A549 (cell line): Measurements from ENCODE around the gene HERC3. TPM values are rescaled to one million over a fixed set of nuclear protein-coding genes. Genes with fewer than 3 reads are reported as not detected.

Source experiments
- ATAC-seq, 2 experiments: fragments of 200-7000 bp in 1 of 2; fragments of >200 bp in 1 of 2; cut with Nextera tagmentation in 1 of 2; cut with Tn5 transposase in 1 of 2; 3 replicates each; pipeline versions ENCODE4 v1.8.0 to v1.9.1; 2018 to 2020; ENCODE audit warnings: mild to moderate bottlenecking in 1 of 2, moderate library complexity in 1 of 2
- CTCF ChIA-PET: fragments of 300-600 bp; sonication (Branson Sonifier 250); formaldehyde crosslinking; extraction: SDS; loops from one replicate; lab custom pipeline; 2021; ENCODE audit warnings: antibody characterized with exemption, inconsistent platforms; lab: Yijun Ruan, JAX
- POLR2A ChIA-PET: fragments of 350-600 bp; formaldehyde crosslinking; extraction: SDS; loops from one replicate; lab custom pipeline; 2021; ENCODE audit warnings: antibody characterized with exemption, inconsistent platforms; lab: Yijun Ruan, JAX
- DNase-seq, 2 experiments: peaks; one replicate each; pipeline versions ENCODE4 v3.0.0 to v3.0.0-alpha.2; 2011 to 2016; ENCODE audit warnings: low read depth in 1 of 2, low spot score in 1 of 2
- FAIRE-seq: peaks from 2 replicates; lab custom pipeline; 2011; peaks lifted over from hg19 to GRCh38; lab: Jason Lieb, UNC
- H3K27ac ChIP-seq, 2 experiments: fragments of >200 bp; sonication (Bioruptor Twin); formaldehyde crosslinking; 3 replicates each; pipeline ENCODE4 v1.5.1; 2016 to 2017
- H3K4me1 ChIP-seq: fragments of >200 bp; sonication (Bioruptor Twin); formaldehyde crosslinking; 3 replicates; pipeline ENCODE4 v1.6.1; 2016
- H3K4me2 ChIP-seq: fragments of >200 bp; sonication (Bioruptor Twin); formaldehyde crosslinking; 3 replicates; pipeline ENCODE4 v1.6.1; 2016
- H3K4me3 ChIP-seq: fragments of >200 bp; sonication (Bioruptor Twin); formaldehyde crosslinking; 3 replicates; pipeline ENCODE4 v1.5.1; 2016
- H3K9me3 ChIP-seq: fragments of >200 bp; sonication (Bioruptor Twin); formaldehyde crosslinking; 3 replicates; pipeline ENCODE4 v1.6.1; 2016
- BHLHE40 ChIP-seq: IDR thresholded peaks from 2 replicates; pipeline ENCODE4 v1.6.1; 2012; ENCODE audit warnings: low read depth, low read length, inconsistent platforms
- CEBPB ChIP-seq, 2 experiments: fragments of >200 bp in 1 of 2; sonication (Bioruptor Twin) in 1 of 2; formaldehyde crosslinking in 1 of 2; IDR thresholded peaks; 2 replicates each; pipeline ENCODE4 v1.6.1; 2012 to 2016
- EP300 ChIP-seq, 2 experiments: fragments of >200 bp; sonication (Bioruptor Twin); formaldehyde crosslinking; IDR thresholded peaks; 2 replicates in 1 of 2; 3 replicates in 1 of 2; pipeline ENCODE4 v1.6.1; 2016 to 2017
- GATA3 ChIP-seq: IDR thresholded peaks from 2 replicates; pipeline ENCODE4 v1.6.1; 2012; ENCODE audit warnings: borderline replicate concordance
- JUN ChIP-seq, 2 experiments: fragments of >200 bp; sonication (Bioruptor Twin); formaldehyde crosslinking; IDR thresholded peaks; 2 replicates in 1 of 2; 3 replicates in 1 of 2; pipeline ENCODE4 v1.6.1; 2016 to 2017
- KDM5A ChIP-seq: fragments of 200-600 bp; sonication (generic); IDR thresholded peaks from 2 replicates; pipeline ENCODE4 v1.6.1; 2016; ENCODE audit warnings: antibody characterized with exemption, mild to moderate bottlenecking
- MAFK ChIP-seq: fragments of 450-650 bp; IDR thresholded peaks from 2 replicates; pipeline ENCODE4 v1.6.1; 2014; ENCODE audit not compliant: partially characterized antibody
- MAZ ChIP-seq: fragments of 150-350 bp; IDR thresholded peaks from 2 replicates; pipeline ENCODE4 v1.6.1; 2014; ENCODE audit warnings: antibody characterized with exemption, low read depth, low read length, borderline replicate concordance
- POLR2A ChIP-seq: IDR thresholded peaks from 2 replicates; pipeline ENCODE4 v1.6.1; 2012; ENCODE audit warnings: mild to moderate bottlenecking, low read length
- POLR2AphosphoS2 ChIP-seq: conservative IDR thresholded peaks from 2 replicates; pipeline ENCODE4 v1.6.1; 2012; ENCODE audit warnings: low read length, improper control_type of control experiment, inconsistent platforms
- RAD21 ChIP-seq, 2 experiments: fragments of >200 bp in 1 of 2; sonication (Bioruptor Twin) in 1 of 2; formaldehyde crosslinking in 1 of 2; IDR thresholded peaks in 1 of 2; conservative IDR thresholded peaks in 1 of 2; 2 replicates in 1 of 2; 3 replicates in 1 of 2; pipeline ENCODE4 v1.6.1; 2012 to 2018; ENCODE audit warnings: inconsistent platforms in 1 of 2
- RCOR1 ChIP-seq: fragments of 150-350 bp; IDR thresholded peaks from 2 replicates; pipeline ENCODE4 v1.6.1; 2014; ENCODE audit warnings: antibody characterized with exemption, low read length, low read depth
- RFX5 ChIP-seq: fragments of 450-650 bp; IDR thresholded peaks from 2 replicates; pipeline ENCODE4 v1.7.1; 2014; ENCODE audit warnings: antibody characterized with exemption, mild to moderate bottlenecking, moderate library complexity
- RNF2 ChIP-seq: fragments of 200-600 bp; sonication (generic); IDR thresholded peaks from 2 replicates; pipeline ENCODE4 v1.6.1; 2016; ENCODE audit warnings: low read depth, mild to moderate bottlenecking, antibody characterized with exemption, moderate library complexity, borderline replicate concordance
- SMC3 ChIP-seq: fragments of >200 bp; sonication (Bioruptor Twin); formaldehyde crosslinking; IDR thresholded peaks from 3 replicates; pipeline ENCODE4 v1.6.1; 2018; ENCODE audit warnings: inconsistent platforms
- TFCP2L1 ChIP-seq: fragments of 250-450 bp; sonication (Bioruptor Pico); IDR thresholded peaks from 2 replicates; pipeline ENCODE4 v1.5.0; 2021; ENCODE audit warnings: mild to moderate bottlenecking
- ZFP36 ChIP-seq: fragments of 450-650 bp; IDR thresholded peaks from 2 replicates; pipeline ENCODE4 v1.6.1; 2014; ENCODE audit warnings: borderline replicate concordance; ENCODE audit not compliant: partially characterized antibody
- WGBS: methylation state at CpG from one replicate; pipeline ENCODE4 v1.1.6; 2017; ENCODE audit errors: missing lambda C conversion rate; 5-methylcytosine and 5-hydroxymethylcytosine counted together
- polyA plus RNA-seq, 4 experiments: library from polyadenylated mRNA; depleted of rRNA in 3 of 4; stranded (reverse); fragments of >200 nt; fragmentation: RNase III in 1 of 4; extraction: RNeasy Plus Mini Kit Qiagen cat#74134 plus additional on column Dnase treatment in 1 of 4; gene quantifications; 2 replicates in 3 of 4; 3 replicates in 1 of 4; pipeline ENCODE4 v1.2.3, GENCODE V29; 2011 to 2017
- TF ChIP-seq, protein P1 (sequence below): IDR thresholded peaks from 2 replicates; pipeline ENCODE4 v1.6.1; 2012
- TF ChIP-seq, protein P2 (sequence below): fragments of >200 bp; sonication (Bioruptor Twin); formaldehyde crosslinking; IDR thresholded peaks from 3 replicates; pipeline ENCODE4 v1.6.1; 2016
- TF ChIP-seq, protein P3 (sequence below): fragments of 450-650 bp; IDR thresholded peaks from 2 replicates; pipeline ENCODE4 v1.6.1; 2014; ENCODE audit warnings: antibody characterized with exemption
- TF ChIP-seq, protein P4 (sequence below): fragments of >200 bp; sonication (Bioruptor Twin); formaldehyde crosslinking; IDR thresholded peaks from 2 replicates; pipeline ENCODE4 v1.6.1; 2016
- TF ChIP-seq, protein P5 (sequence below): fragments of >200 bp; sonication (Bioruptor Twin); formaldehyde crosslinking; IDR thresholded peaks from 3 replicates; pipeline ENCODE4 v1.5.1; 2016

HERC3 gene
- polyA plus RNA-seq, 2 of the 4 experiments (the other 2 are of a cell fraction), result 4.9 to 6.2 TPM

DNA sequence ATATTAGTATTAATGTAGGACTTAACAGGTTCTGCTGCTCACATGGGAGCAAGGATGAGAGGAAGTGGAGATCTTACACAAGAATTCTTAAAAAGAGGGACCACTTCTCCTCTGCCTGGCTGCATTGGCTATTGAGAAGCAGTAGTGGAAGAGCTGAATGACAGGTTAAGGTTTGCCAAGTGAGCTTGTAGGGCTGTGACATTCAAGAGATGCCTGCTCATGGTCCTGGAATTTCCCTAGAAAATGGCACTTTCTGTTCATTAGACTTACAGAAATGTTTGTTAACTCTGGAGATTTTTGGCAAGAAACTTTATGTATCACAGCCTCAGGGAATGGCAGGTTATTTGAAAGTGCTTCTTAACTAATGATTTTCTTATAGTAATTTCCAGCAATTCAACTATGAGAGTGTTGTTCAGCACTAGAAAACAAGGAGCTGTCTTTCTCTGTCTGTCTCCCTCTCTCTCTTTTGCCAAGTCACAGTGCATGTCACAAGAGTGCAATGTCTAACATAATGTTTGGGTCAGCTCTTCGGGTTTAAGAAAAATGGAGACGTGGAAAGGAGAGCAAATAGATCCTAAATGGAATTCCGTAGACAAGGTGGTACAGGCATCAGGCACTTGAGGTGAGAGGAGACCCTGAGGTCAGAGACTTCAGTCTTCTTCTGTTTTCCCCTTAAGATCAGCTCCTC, 113.7 kb downstream of the HERC3 start:
- POLR2A ChIA-PET, result interaction anchor here (0.7 kb wide), 1 partner anchor 113 kb away, joined by 3 read pairs; no protein-coding TSS in a partner anchor
- no peak for FAIRE-seq
- peak overlapping the region; percentile 58; the same call in 2 of the 3 replicates for H3K4me2 ChIP-seq

DNA sequence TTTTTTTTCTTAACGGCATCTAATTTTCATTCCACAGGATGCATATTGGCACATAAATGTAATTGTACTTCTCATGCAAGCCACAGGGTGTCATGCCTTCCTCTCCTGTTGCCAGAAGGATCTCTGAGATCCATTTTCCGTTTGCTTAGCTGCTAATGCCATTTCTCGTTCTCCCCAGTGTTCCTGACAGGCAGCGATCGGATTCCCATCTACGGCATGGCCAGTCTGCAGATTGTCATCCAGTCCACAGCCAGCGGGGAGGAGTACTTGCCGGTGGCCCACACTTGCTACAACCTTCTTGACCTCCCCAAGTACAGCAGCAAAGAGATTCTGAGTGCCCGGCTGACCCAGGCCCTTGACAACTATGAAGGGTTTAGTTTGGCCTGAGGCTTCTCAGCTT, 114.3 kb downstream of the HERC3 start:
- POLR2A ChIA-PET, result interaction anchor here (0.7 kb wide), 1 partner anchor 112 kb away, joined by 3 read pairs; no protein-coding TSS in a partner anchor

More for the DNA sequence above, 113.7 kb downstream of the HERC3 start:
- no peak overlapping the region for H3K4me3 ChIP-seq
- 36% methylated on average over 3 of the region's 3 CpGs for WGBS
- ATAC-seq, result peak in 1 of 2 experiments; percentile 36; a peak in 3 of 6 replicates
- H3K9me3 ChIP-seq, result no peaks in the 10 kb centered on the region
- H3K4me1 ChIP-seq, result peaks cover 10% of the 10 kb centered on the region
- TF ChIP-seq JUN (IDR thresholded peaks at IDR 0.05) (no peak), RNF2 (no peak), EP300 (IDR thresholded peaks at IDR 0.05) (no peak), MAZ (no peak), MAFK (no peak), RAD21 (conservative IDR thresholded peaks at IDR 0.05 in 1 of 2, IDR thresholded peaks at IDR 0.05 in 1 of 2) (no peak)
- TF ChIP-seq, protein P1, sequence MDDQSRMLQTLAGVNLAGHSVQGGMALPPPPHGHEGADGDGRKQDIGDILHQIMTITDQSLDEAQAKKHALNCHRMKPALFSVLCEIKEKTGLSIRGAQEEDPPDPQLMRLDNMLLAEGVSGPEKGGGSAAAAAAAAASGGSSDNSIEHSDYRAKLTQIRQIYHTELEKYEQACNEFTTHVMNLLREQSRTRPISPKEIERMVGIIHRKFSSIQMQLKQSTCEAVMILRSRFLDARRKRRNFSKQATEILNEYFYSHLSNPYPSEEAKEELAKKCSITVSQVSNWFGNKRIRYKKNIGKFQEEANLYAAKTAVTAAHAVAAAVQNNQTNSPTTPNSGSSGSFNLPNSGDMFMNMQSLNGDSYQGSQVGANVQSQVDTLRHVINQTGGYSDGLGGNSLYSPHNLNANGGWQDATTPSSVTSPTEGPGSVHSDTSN, result no peak
- TF ChIP-seq, protein P2, sequence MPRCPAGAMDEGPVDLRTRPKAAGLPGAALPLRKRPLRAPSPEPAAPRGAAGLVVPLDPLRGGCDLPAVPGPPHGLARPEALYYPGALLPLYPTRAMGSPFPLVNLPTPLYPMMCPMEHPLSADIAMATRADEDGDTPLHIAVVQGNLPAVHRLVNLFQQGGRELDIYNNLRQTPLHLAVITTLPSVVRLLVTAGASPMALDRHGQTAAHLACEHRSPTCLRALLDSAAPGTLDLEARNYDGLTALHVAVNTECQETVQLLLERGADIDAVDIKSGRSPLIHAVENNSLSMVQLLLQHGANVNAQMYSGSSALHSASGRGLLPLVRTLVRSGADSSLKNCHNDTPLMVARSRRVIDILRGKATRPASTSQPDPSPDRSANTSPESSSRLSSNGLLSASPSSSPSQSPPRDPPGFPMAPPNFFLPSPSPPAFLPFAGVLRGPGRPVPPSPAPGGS, result no peak
- TF ChIP-seq, all 56 proteins: peak for 0
- no peak overlapping the region; a peak in 1 of 6 replicates for H3K27ac ChIP-seq
- DNase-seq, result no peak
- CTCF ChIA-PET, result interaction anchor here (0.6 to 3.4 kb wide), 34 partner anchors 11 to 704 kb away, joined by 3 to 29 read pairs (median 4); no protein-coding TSS in a partner anchor

DNA sequence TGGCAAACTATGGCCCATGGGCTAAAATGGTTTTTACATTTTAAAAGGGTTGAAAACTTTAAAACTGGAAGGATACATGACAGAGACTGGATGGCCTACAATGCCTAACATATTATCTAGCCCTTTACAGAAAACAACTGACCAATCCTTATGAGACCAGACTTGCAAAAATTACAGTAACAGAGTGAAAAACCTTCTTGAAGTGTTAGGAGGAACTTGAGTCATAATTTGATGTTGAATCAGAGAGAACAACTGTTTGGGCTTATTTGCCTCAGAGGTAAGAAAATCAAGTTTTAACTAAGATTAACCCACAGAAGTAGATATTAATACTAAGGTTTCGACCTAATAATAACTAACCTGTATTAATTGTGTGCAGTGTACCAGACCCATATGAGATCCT, 117.7 kb downstream of the HERC3 start:
- CTCF ChIA-PET, result interaction anchor here (1.2 kb wide), 1 partner anchor 51 kb away, joined by 3 read pairs; no protein-coding TSS in a partner anchor
- peaks cover 10% of the 10 kb centered on the region for H3K4me1 ChIP-seq
- ATAC-seq (no peak), DNase-seq (no peak), FAIRE-seq (no peak)
- H3K27ac ChIP-seq, result no peak overlapping the region
- no peaks in the 10 kb centered on the region for H3K9me3 ChIP-seq
- no peak overlapping the region for H3K4me3 ChIP-seq
- WGBS, result 94% methylated on average over 1 of the region's 1 CpG
- POLR2A ChIA-PET, result no interaction called here
- no peak overlapping the region for H3K4me2 ChIP-seq
- TF ChIP-seq MAZ, result no peak
- no peak for TF ChIP-seq ZFP36
- TF ChIP-seq, protein P3, sequence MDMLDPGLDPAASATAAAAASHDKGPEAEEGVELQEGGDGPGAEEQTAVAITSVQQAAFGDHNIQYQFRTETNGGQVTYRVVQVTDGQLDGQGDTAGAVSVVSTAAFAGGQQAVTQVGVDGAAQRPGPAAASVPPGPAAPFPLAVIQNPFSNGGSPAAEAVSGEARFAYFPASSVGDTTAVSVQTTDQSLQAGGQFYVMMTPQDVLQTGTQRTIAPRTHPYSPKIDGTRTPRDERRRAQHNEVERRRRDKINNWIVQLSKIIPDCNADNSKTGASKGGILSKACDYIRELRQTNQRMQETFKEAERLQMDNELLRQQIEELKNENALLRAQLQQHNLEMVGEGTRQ, result no peak
- TF ChIP-seq SMC3, result no peak
- no peak for TF ChIP-seq POLR2AphosphoS2
- no peak for TF ChIP-seq RCOR1
- no peak for TF ChIP-seq RFX5
- no peak for TF ChIP-seq TFCP2L1
- TF ChIP-seq, protein P2, result no peak
- TF ChIP-seq BHLHE40, result no peak
- no peak for TF ChIP-seq RAD21 (conservative IDR thresholded peaks at IDR 0.05 in 1 of 2, IDR thresholded peaks at IDR 0.05 in 1 of 2)
- TF ChIP-seq, protein P4, sequence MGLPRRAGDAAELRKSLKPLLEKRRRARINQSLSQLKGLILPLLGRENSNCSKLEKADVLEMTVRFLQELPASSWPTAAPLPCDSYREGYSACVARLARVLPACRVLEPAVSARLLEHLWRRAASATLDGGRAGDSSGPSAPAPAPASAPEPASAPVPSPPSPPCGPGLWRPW, result no peak
- no peak for TF ChIP-seq KDM5A
- no peak for TF ChIP-seq POLR2A
- no peak for TF ChIP-seq CEBPB (IDR thresholded peaks at IDR 0.05)
- TF ChIP-seq GATA3, result no peak

More for the DNA sequence above, 114.3 kb downstream of the HERC3 start:
- CTCF ChIA-PET, result interaction anchor here (0.6 to 3.4 kb wide), 34 partner anchors 11 to 705 kb away, joined by 3 to 29 read pairs (median 4); no protein-coding TSS in a partner anchor
- TF ChIP-seq, protein P4, result no peak
- TF ChIP-seq SMC3, result peak; percentile 77
- peak; percentile 74 for TF ChIP-seq RAD21 (conservative IDR thresholded peaks at IDR 0.05 in 1 of 2, IDR thresholded peaks at IDR 0.05 in 1 of 2)
- TF ChIP-seq, protein P5, sequence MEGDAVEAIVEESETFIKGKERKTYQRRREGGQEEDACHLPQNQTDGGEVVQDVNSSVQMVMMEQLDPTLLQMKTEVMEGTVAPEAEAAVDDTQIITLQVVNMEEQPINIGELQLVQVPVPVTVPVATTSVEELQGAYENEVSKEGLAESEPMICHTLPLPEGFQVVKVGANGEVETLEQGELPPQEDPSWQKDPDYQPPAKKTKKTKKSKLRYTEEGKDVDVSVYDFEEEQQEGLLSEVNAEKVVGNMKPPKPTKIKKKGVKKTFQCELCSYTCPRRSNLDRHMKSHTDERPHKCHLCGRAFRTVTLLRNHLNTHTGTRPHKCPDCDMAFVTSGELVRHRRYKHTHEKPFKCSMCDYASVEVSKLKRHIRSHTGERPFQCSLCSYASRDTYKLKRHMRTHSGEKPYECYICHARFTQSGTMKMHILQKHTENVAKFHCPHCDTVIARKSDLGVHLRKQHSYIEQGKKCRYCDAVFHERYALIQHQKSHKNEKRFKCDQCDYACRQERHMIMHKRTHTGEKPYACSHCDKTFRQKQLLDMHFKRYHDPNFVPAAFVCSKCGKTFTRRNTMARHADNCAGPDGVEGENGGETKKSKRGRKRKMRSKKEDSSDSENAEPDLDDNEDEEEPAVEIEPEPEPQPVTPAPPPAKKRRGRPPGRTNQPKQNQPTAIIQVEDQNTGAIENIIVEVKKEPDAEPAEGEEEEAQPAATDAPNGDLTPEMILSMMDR, result peak; percentile 63
- H3K9me3 ChIP-seq, result no peaks in the 10 kb centered on the region
- 44% methylated on average over 9 of the region's 9 CpGs for WGBS
- peak; percentile 91 to 93; a peak in 5 of 6 replicates for ATAC-seq
- peak; percentile 3 to 58 for DNase-seq
- peak overlapping the region; percentile 58 for H3K4me2 ChIP-seq
- H3K27ac ChIP-seq, result peak overlapping the region; percentile 42 to 62; a peak in 3 of 6 replicates
- no peak for FAIRE-seq
- H3K4me1 ChIP-seq, result peaks cover 10% of the 10 kb centered on the region
- H3K4me3 ChIP-seq, result no peak overlapping the region
